ENCODE results near the gene GNB1L.

- TF ChIP-seq, protein P1, sequence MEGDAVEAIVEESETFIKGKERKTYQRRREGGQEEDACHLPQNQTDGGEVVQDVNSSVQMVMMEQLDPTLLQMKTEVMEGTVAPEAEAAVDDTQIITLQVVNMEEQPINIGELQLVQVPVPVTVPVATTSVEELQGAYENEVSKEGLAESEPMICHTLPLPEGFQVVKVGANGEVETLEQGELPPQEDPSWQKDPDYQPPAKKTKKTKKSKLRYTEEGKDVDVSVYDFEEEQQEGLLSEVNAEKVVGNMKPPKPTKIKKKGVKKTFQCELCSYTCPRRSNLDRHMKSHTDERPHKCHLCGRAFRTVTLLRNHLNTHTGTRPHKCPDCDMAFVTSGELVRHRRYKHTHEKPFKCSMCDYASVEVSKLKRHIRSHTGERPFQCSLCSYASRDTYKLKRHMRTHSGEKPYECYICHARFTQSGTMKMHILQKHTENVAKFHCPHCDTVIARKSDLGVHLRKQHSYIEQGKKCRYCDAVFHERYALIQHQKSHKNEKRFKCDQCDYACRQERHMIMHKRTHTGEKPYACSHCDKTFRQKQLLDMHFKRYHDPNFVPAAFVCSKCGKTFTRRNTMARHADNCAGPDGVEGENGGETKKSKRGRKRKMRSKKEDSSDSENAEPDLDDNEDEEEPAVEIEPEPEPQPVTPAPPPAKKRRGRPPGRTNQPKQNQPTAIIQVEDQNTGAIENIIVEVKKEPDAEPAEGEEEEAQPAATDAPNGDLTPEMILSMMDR (IDR thresholded peaks at IDR 0.05), result no peak
- TF ChIP-seq POLR2A (IDR thresholded peaks at IDR 0.05), result no peak
Measured at GRCh38 chr22:19798891-19799293, 55.8 kb downstream of the GNB1L start.
